Neutrophil (primary cell): ENCODE results near the gene TEX10.

ENCODE experiments used
- H3K27ac ChIP-seq: fragments of 200-600 bp; sonication (generic); 2 replicates; pipeline ENCODE4 v1.5.1; 2016; ENCODE audit warnings: mild to moderate bottlenecking, moderate library complexity
- H3K27me3 ChIP-seq: fragments of 200-600 bp; sonication (generic); 2 replicates; pipeline ENCODE4 v1.6.0; 2016; ENCODE audit warnings: mild to moderate bottlenecking
- H3K36me3 ChIP-seq: fragments of 200-600 bp; sonication (generic); 2 replicates; pipeline ENCODE4 v1.5.1; 2017
- H3K4me1 ChIP-seq, 2 experiments: fragments of 200-600 bp in 1 of 2; sonication (generic) in 1 of 2; 1 replicate in 1 of 2; 2 replicates in 1 of 2; pipeline versions ENCODE4 v1.5.1 to v1.6.1; 2013 to 2016; ENCODE audit warnings: low read depth in 1 of 2, low read length in 1 of 2, mild to moderate bottlenecking in 1 of 2, moderate library complexity in 1 of 2; ENCODE audit not compliant: control insufficient read depth in 1 of 2, insufficient read depth in 1 of 2
- H3K4me3 ChIP-seq, 2 experiments: fragments of 200-600 bp in 1 of 2; sonication (generic) in 1 of 2; 1 replicate in 1 of 2; 2 replicates in 1 of 2; pipeline ENCODE4 v1.5.1; 2013 to 2016; ENCODE audit warnings: low read depth in 1 of 2, low read length in 1 of 2, mild to moderate bottlenecking in 1 of 2, moderate library complexity in 1 of 2
- H3K9me3 ChIP-seq: fragments of 200-600 bp; sonication (generic); 2 replicates; pipeline ENCODE4 v1.5.1; 2016
- CTCF ChIP-seq: fragments of 200-600 bp; sonication (generic); IDR thresholded peaks from 2 replicates; pipeline ENCODE4 v1.5.1; 2016; ENCODE audit warnings: antibody characterized with exemption

Gene TEX10

GRCh38 chr9:100322954-100323536, 29.7 kb downstream of the TEX10 start:
- H3K36me3 ChIP-seq: peaks cover 15% of the 10 kb centered on the region
- peak; percentile 56 for TF ChIP-seq CTCF

GRCh38 chr9:100317706-100318105, 35.0 kb downstream of the TEX10 start:
- no peaks in the 10 kb centered on the region for H3K9me3 ChIP-seq
- H3K27ac ChIP-seq: no peak overlapping the region
- peaks cover 3% of the 10 kb centered on the region for H3K36me3 ChIP-seq
- no peaks in the 10 kb centered on the region for H3K4me1 ChIP-seq
- TF ChIP-seq CTCF: no peak
- H3K27me3 ChIP-seq: no peaks in the 10 kb centered on the region
- H3K4me3 ChIP-seq: no peak overlapping the region

More at GRCh38 chr9:100322954-100323536, 29.7 kb downstream of the TEX10 start:
- H3K27me3 ChIP-seq: no peaks in the 10 kb centered on the region
- no peaks in the 10 kb centered on the region for H3K9me3 ChIP-seq
- no peaks in the 10 kb centered on the region for H3K4me1 ChIP-seq
- H3K27ac ChIP-seq: no peak overlapping the region
- no peak overlapping the region for H3K4me3 ChIP-seq

GRCh38 chr9:100315561-100315960, 37.2 kb downstream of the TEX10 start:
- peaks cover 3% of the 10 kb centered on the region for H3K36me3 ChIP-seq
- H3K4me1 ChIP-seq: no peaks in the 10 kb centered on the region
- no peaks in the 10 kb centered on the region for H3K9me3 ChIP-seq
- H3K27me3 ChIP-seq: no peaks in the 10 kb centered on the region
- no peak for TF ChIP-seq CTCF
- no peak overlapping the region for H3K27ac ChIP-seq
- no peak overlapping the region for H3K4me3 ChIP-seq

- Histone ChIP-seq H3K27ac (no peak overlapping the region), H3K9me3 (no peaks in the 10 kb centered on the region), H3K36me3 (peaks cover 9% of the 10 kb centered on the region), H3K4me1 (no peaks in the 10 kb centered on the region), H3K27me3 (no peaks in the 10 kb centered on the region), H3K4me3 (no peak overlapping the region)
- no peak for TF ChIP-seq CTCF
Measured at GRCh38 chr9:100309992-100310391, 42.8 kb downstream of the TEX10 start.

DNA sequence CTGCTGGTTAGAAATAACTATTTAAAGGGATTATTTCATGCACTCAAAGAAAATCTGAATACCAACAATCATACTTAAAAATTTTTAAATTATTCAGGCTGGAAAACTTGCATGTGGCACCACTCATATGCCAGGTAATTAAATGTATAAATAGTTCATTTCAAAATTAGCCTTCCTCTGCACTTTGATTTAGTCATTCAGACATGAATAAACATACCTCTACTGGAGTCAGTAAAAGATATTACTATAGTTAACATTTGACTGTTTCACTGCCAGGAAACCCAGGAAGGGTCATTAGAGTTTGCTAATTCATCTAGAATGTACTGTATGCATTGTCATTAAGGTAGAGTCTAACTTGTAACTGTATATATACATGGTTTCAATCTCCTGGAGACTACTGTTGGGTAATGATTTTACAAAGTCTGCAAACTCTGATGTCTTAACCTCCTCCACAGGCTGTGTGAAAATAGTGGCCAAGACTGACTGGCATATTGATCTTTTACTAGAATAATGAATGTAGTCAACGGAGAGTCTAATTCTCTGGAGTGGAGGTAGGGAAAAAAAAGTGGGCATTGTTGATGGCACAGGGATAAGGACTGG, 43.7 kb downstream of the TEX10 start:
- Histone ChIP-seq H3K4me1 (no peaks in the 10 kb centered on the region), H3K4me3 (no peak overlapping the region), H3K36me3 (peaks cover 9% of the 10 kb centered on the region), H3K27me3 (no peaks in the 10 kb centered on the region), H3K9me3 (no peaks in the 10 kb centered on the region), H3K27ac (no peak overlapping the region)
- TF ChIP-seq CTCF: no peak
